HEK293 (cell line): Measurements from ENCODE around the gene IPCEF1.

Experiments used
- ATF2 ChIP-seq: fragments of 450-650 bp; formaldehyde crosslinking; IDR thresholded peaks from 2 replicates; pipeline ENCODE4 v1.5.1; 2016; ENCODE audit warnings: missing biosample characterization, missing genetic modification characterization, low read depth
- HOXC10 ChIP-seq: sonication (generic); formaldehyde crosslinking; IDR thresholded peaks from 2 replicates; pipeline ENCODE4 v1.8.1; 2023; ENCODE audit warnings: mild to moderate bottlenecking, missing genetic modification reagents
- OVOL3 ChIP-seq: fragments of 450-650 bp; formaldehyde crosslinking; IDR thresholded peaks from 2 replicates; pipeline ENCODE4 v1.5.1; 2016; ENCODE audit warnings: missing biosample characterization, missing genetic modification characterization
- RBAK ChIP-seq: fragments of 450-650 bp; formaldehyde crosslinking; IDR thresholded peaks from 2 replicates; pipeline ENCODE4 v1.5.1; 2016; ENCODE audit warnings: missing biosample characterization, missing genetic modification characterization
- REPIN1 ChIP-seq: fragments of 450-650 bp; formaldehyde crosslinking; IDR thresholded peaks from 2 replicates; pipeline ENCODE4 v1.5.1; 2017; ENCODE audit warnings: missing biosample characterization, missing genetic modification characterization, low read depth
- REST ChIP-seq: fragments of 450-650 bp; formaldehyde crosslinking; IDR thresholded peaks from 2 replicates; pipeline ENCODE4 v1.5.1; 2016; ENCODE audit warnings: missing biosample characterization, missing genetic modification characterization
- SCRT2 ChIP-seq: fragments of 450-650 bp; formaldehyde crosslinking; IDR thresholded peaks from 2 replicates; pipeline ENCODE4 v1.5.1; 2016; ENCODE audit warnings: missing biosample characterization, missing genetic modification characterization
- ZFP3 ChIP-seq: fragments of 450-650 bp; formaldehyde crosslinking; IDR thresholded peaks from 2 replicates; pipeline ENCODE4 v1.5.1; 2016; ENCODE audit warnings: low read depth, missing biosample characterization, missing genetic modification characterization
- ZNF133 ChIP-seq: fragments of 450-650 bp; formaldehyde crosslinking; IDR thresholded peaks from 2 replicates; pipeline ENCODE4 v1.5.1; 2016; ENCODE audit warnings: missing biosample characterization, missing genetic modification characterization
- ZNF157 ChIP-seq: fragments of 450-650 bp; formaldehyde crosslinking; IDR thresholded peaks from 2 replicates; pipeline ENCODE4 v1.5.1; 2016; ENCODE audit warnings: missing biosample characterization, missing genetic modification characterization
- ZNF24 ChIP-seq: fragments of 450-650 bp; formaldehyde crosslinking; IDR thresholded peaks from 2 replicates; pipeline ENCODE4 v1.5.1; 2016; ENCODE audit warnings: missing biosample characterization, missing genetic modification characterization
- ZNF37A ChIP-seq: fragments of 450-650 bp; IDR thresholded peaks from 2 replicates; pipeline ENCODE4 v1.5.1; 2018; ENCODE audit warnings: missing biosample characterization, missing genetic modification characterization
- ZNF394 ChIP-seq: fragments of 450-650 bp; formaldehyde crosslinking; IDR thresholded peaks from 2 replicates; pipeline ENCODE4 v1.5.1; 2016; ENCODE audit warnings: missing biosample characterization, missing genetic modification characterization, mild to moderate bottlenecking, moderate library complexity, borderline replicate concordance
- ZNF398 ChIP-seq: fragments of 450-650 bp; formaldehyde crosslinking; IDR thresholded peaks from 2 replicates; pipeline ENCODE4 v1.5.1; 2017; ENCODE audit warnings: missing biosample characterization, missing genetic modification characterization
- ZNF518A ChIP-seq: fragments of 450-650 bp; formaldehyde crosslinking; conservative IDR thresholded peaks from 2 replicates; pipeline ENCODE4 v1.5.1; 2016; ENCODE audit warnings: low read depth, missing biosample characterization, missing genetic modification characterization
- ZNF623 ChIP-seq: fragments of 450-650 bp; formaldehyde crosslinking; IDR thresholded peaks from 2 replicates; pipeline ENCODE4 v1.5.1; 2016; ENCODE audit warnings: missing biosample characterization, missing genetic modification characterization
- ZNF645 ChIP-seq: fragments of 450-650 bp; formaldehyde crosslinking; IDR thresholded peaks from 2 replicates; pipeline ENCODE4; 2016; ENCODE audit warnings: missing biosample characterization, missing genetic modification characterization
- ZNF664 ChIP-seq: fragments of 450-650 bp; formaldehyde crosslinking; IDR thresholded peaks from 2 replicates; pipeline ENCODE4 v1.5.1; 2016; ENCODE audit warnings: missing biosample characterization, missing genetic modification characterization
- ZNF747 ChIP-seq: fragments of 450-650 bp; formaldehyde crosslinking; IDR thresholded peaks from 2 replicates; pipeline ENCODE4 v1.5.1; 2016; ENCODE audit warnings: missing biosample characterization, missing genetic modification characterization
- ZNF777 ChIP-seq: fragments of 450-650 bp; formaldehyde crosslinking; IDR thresholded peaks from 2 replicates; pipeline ENCODE4 v1.5.1; 2017; ENCODE audit warnings: missing biosample characterization, missing genetic modification characterization, borderline replicate concordance

Gene IPCEF1

GRCh38 chr6:154379585-154379984 is 23.0 kb upstream of the IPCEF1 start (continued):
- TF ChIP-seq ZNF398 (tag by site-specific recombination) (no peak), OVOL3 (no peak), ZNF133 (tag by site-specific recombination) (no peak), HOXC10 (CRISPR knock-in tag) (no peak), ZNF777 (tag by site-specific recombination) (no peak), ZNF37A (tag by site-specific recombination) (no peak), ZNF645 (no peak), ZNF623 (tag by site-specific recombination) (peak; percentile 58; the same call in 1 of the 2 replicates), ZNF157 (tag by site-specific recombination) (no peak), ZNF518A (tag by site-specific recombination) (peak; percentile 67), ZFP3 (tag by site-specific recombination) (no peak), REPIN1 (tag by site-specific recombination) (no peak), RBAK (tag by site-specific recombination) (no peak), ZNF24 (no peak), ATF2 (tag by site-specific recombination) (no peak), SCRT2 (tag by site-specific recombination) (no peak), REST (tag by site-specific recombination) (peak; percentile 34; the same call in 1 of the 2 replicates), ZNF664 (tag by site-specific recombination) (0 out of 2 replicates have a peak, but pooled peaks have one; percentile 37), ZNF747 (no peak), ZNF394 (peak; percentile 80; the same call in 1 of the 2 replicates)
